HG02970 (cell line): ENCODE measurements around the gene LRRC73.
"Not testable (repeated sequence)": the region's sequence is repeated elsewhere in the genome, so short reads cannot be mapped to it uniquely, and the experiment has no call there.

Source experiments
- ATAC-seq: cut with Tn5 transposase; IDR thresholded peaks from one replicate; pipeline ENCODE4 v1.9.1; 2021; ENCODE audit warnings: mild to moderate bottlenecking, moderate library complexity, moderate number of reproducible peaks; ENCODE audit not compliant: unreplicated experiment, low FRiP score

LRRC73 gene

DNA sequence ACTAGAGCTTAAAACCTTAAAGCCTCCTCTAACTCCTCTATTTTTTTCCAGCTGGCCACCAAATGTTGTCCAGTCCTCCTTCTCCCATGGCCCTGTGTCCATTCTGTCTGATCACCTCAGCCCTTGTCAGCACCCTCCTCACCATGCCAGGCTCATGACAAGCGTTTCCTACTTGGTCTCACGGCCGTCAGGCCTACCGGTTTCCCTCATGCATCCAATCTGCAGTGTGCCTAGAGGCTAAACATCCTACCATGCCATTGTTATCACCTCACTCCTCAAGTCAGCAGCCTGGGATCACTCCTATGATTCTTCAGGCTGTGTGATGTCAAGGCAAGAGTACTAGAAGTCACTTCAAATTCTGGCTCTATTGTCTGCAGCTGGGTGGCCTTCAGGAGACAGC, 42.4 kb downstream of the LRRC73 start:
- no peak for ATAC-seq

GRCh38 chr6:43467265-43467664, 42.9 kb downstream of the LRRC73 start:
- ATAC-seq, result not testable (repeated sequence)

- ATAC-seq, result no peak
Measured at GRCh38 chr6:43465948-43466347, 44.2 kb downstream of the LRRC73 start.

DNA sequence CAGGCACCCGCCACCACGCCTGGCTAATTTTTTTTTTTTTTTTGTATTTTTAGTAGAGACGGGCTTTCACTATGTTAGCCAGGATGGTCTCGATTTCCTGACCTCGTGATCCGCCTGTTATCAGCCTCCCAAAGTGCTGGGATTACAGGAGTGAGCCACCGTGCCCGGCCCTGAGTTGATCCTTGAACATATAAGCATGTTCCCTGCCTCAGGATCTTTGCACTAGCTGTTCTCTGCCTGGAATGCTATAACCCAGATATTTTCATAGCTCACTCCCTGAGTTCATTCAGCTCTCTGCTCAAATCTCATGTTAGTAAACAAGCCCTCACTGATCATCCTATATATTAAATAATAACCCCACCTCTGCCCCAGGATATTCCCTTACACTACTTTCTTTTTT, 45.8 kb downstream of the LRRC73 start:
- ATAC-seq, result no peak

- no peak for ATAC-seq
Measured at GRCh38 chr6:43461936-43462335, 48.2 kb downstream of the LRRC73 start.

- no peak for ATAC-seq
Measured at GRCh38 chr6:43460032-43460431, 50.1 kb downstream of the LRRC73 start.

GRCh38 chr6:43459535-43459934, 50.6 kb downstream of the LRRC73 start:
- no peak for ATAC-seq

DNA sequence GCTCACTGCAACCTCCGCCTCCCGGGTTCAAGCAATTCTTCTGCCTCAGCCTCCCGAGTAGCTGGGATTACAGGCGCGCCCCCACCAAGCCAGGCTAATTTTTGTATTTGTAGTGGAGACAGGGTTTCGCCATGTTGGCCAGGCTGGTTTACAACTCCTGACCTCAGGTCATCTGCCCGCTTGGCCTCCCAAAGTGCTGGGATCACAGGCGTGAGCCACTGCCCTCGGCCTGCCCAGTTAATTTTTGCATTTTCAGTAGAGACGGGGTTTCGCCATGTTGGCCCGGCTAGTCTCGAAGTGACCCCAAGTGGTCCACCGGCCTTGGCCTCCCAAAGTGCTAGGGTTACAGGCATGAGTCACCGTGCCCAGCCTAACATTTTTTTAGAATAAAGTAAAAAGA, 52.0 kb downstream of the LRRC73 start:
- ATAC-seq, result not testable (repeated sequence)

GRCh38 chr6:43457643-43458042, 52.5 kb downstream of the LRRC73 start:
- no peak for ATAC-seq
